Breast epithelium (tissue), 3 donors: ENCODE data around the gene C17orf100.

Experiments
- POLR2A ChIP-seq: fragments of 450-650 bp; IDR thresholded peaks from one replicate; pipeline ENCODE4 v1.6.1; 2016; ENCODE audit warnings: antibody characterized with exemption, mild to moderate bottlenecking, moderate library complexity
- POLR2AphosphoS5 ChIP-seq, 3 donors: sonication (generic); formaldehyde crosslinking; IDR thresholded peaks; one replicate each; pipeline ENCODE4 v1.6.1; 2017; ENCODE audit warnings: antibody characterized with exemption in 3 of 3
- TF ChIP-seq, protein P1 (sequence below), 3 donors: fragments of 450-650 bp; IDR thresholded peaks; one replicate each; pipeline ENCODE4 v1.5.1; 2016 to 2017; ENCODE audit warnings: antibody characterized with exemption in 3 of 3, mild to moderate bottlenecking in 3 of 3, moderate library complexity in 3 of 3

DNA sequence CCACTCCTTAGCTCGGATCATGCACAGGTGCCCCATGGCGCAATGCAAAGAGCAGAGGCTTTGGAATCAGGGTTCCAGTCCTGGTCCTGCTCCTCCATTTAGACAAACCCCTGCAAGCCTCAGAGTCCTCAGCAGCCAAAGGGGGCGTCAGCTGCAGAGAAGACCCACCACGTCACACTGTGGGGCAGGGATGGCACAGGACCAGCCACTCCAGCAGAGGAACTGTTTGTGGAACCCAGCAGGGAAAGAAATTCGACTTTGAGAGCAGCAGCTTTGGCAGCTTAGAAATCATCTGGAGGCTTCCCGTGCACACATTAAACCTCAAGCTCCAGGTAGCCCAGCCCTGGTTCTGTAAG lies 25.2 kb downstream of the C17orf100 start:
- TF ChIP-seq POLR2A (no peak), POLR2AphosphoS5 (IDR thresholded peaks at IDR 0.05) (no peak)
- TF ChIP-seq, protein P1, sequence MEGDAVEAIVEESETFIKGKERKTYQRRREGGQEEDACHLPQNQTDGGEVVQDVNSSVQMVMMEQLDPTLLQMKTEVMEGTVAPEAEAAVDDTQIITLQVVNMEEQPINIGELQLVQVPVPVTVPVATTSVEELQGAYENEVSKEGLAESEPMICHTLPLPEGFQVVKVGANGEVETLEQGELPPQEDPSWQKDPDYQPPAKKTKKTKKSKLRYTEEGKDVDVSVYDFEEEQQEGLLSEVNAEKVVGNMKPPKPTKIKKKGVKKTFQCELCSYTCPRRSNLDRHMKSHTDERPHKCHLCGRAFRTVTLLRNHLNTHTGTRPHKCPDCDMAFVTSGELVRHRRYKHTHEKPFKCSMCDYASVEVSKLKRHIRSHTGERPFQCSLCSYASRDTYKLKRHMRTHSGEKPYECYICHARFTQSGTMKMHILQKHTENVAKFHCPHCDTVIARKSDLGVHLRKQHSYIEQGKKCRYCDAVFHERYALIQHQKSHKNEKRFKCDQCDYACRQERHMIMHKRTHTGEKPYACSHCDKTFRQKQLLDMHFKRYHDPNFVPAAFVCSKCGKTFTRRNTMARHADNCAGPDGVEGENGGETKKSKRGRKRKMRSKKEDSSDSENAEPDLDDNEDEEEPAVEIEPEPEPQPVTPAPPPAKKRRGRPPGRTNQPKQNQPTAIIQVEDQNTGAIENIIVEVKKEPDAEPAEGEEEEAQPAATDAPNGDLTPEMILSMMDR (IDR thresholded peaks at IDR 0.05): no peak
